ENCODE measurements around the gene WDR20.
A peak's percentile ranks its signal among the peaks of the same experiment; 100 is the strongest.

Gene WDR20

GRCh38 chr14:102197317-102197853 is 57.7 kb downstream of the WDR20 start:
- DNase-seq (ENCODE audit: low read depth), result peak; percentile 55

GRCh38 chr14:102200690-102201352 is 61.1 kb downstream of the WDR20 start:
- no peak for DNase-seq (ENCODE audit: low read depth)

DNA sequence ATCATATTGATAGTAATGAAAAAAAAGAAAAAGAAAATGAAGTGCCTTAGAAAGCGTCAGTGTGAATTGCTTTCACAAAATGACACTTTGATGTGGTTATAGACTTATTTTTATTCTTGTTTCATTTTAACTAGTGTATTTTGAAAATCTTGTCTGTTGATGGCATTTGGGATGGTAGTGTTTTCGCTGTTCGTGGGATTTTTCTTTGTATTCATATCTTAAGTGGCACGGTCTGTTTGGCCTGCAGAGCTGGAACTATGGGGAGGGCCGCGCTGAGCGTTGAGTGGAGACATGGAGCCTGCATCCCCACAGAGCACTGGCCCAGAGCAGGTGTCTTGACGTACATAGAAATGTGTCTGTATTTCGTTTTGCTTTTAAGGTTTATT is 61.6 kb downstream of the WDR20 start:
- no peak for DNase-seq (ENCODE audit: low read depth)

GRCh38 chr14:102201776-102202175 is 62.1 kb downstream of the WDR20 start:
- DNase-seq (ENCODE audit: low read depth), result no peak

DNA sequence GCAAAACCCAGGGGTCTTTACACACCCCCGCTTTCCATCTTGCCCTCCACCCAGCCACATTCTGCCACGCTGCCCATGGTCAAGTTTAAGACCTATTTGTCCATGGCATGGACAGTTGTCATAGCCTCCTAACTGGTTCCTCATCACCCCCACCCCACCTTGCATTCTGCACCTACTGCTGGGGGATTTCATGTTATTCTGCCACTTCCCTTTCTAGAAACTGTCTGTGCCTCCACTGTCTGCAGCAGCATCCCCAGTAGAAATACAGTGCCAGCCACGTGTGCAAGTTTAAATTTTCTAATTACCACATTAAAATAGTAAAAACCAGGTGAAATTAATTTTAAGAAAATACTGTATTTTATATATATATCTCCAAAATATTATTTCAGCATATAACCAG is 63.2 kb downstream of the WDR20 start:
- DNase-seq (ENCODE audit: low read depth), result no peak

DNA sequence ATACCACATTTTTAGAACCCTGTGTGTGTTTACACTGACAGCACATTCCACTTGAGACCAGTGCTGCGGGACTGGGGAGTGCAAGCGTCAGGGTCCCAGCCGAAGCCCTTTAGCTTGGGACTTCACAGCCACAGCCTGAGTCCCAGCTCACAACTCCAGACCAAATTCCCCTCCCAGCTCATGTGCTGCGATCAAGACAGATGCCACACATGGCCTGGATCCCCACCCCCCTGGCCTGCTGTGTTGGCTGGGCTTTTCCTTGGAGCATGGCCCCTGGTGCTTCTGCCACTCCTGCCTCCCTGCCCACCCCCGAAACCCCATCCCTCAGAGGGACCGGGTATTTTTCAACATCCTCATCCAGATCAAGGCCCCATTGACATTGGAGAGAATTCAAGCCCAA is 63.7 kb downstream of the WDR20 start:
- no peak for DNase-seq (ENCODE audit: low read depth)

GRCh38 chr14:102205560-102205959 is 65.9 kb downstream of the WDR20 start:
- no peak for DNase-seq (ENCODE audit: low read depth)

DNA sequence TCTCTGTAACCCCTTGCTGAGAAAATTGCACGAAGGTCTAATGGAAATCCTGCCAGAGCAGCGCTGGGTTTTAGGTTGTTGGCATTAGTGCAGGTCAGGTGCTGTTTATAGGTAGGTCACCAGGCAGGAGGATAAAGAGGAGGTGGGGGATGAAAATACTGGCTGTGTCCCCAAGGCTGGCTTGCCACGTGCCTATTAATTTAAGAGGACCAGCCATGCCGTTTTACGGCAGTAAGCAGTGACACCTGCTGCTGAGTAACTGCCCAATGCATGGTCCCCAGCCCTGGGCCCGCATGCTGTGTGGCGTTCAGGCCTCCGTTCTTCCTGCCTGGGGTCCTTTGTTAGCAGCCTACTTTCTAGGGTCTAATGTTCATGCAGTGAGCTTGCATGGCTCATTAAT is 67.2 kb downstream of the WDR20 start:
- DNase-seq (ENCODE audit: low read depth), result no peak

DNA sequence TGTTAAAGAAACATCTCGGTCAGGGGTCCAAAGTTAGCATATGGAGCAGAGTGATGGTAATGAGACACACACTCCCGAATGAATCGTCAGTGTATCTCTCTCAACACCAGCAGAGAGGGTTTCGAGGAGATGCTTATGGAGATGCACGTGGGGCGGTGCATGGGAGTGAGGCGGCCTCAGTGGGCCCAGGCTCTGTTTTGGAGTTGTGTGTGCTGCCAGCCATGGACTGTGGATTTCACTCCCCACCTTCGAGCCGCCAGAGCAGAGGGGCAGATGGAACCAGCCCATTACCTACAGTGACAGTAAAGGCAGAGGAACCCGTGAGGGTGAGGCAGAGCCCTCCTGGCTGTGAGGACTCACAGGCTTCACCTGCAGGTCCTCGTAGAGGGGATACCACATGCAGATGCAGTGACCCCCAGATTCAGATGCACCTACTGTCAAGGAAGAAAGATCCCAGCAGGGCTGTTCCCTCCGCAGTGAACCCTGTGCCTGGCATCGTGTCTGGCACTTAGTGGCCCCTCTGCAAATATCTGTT is 68.2 kb downstream of the WDR20 start:
- no peak for DNase-seq (ENCODE audit: low read depth)

DNA sequence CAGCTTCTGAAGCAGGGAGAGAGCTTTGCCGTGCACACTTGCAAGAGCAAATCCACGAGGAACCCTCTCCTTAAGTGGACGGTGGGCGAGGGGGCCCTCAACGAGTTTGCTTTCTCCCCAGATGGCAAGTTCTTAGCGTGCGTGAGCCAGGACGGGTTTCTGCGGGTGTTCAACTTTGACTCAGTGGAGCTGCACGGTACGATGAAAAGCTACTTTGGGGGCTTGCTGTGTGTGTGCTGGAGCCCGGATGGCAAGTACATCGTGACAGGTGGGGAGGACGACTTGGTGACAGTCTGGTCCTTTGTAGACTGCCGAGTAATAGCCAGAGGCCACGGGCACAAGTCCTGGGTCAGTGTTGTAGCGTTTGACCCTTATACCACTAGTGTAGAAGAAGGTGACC is 69.0 kb downstream of the WDR20 start:
- DNase-seq (ENCODE audit: low read depth), result no peak

DNA sequence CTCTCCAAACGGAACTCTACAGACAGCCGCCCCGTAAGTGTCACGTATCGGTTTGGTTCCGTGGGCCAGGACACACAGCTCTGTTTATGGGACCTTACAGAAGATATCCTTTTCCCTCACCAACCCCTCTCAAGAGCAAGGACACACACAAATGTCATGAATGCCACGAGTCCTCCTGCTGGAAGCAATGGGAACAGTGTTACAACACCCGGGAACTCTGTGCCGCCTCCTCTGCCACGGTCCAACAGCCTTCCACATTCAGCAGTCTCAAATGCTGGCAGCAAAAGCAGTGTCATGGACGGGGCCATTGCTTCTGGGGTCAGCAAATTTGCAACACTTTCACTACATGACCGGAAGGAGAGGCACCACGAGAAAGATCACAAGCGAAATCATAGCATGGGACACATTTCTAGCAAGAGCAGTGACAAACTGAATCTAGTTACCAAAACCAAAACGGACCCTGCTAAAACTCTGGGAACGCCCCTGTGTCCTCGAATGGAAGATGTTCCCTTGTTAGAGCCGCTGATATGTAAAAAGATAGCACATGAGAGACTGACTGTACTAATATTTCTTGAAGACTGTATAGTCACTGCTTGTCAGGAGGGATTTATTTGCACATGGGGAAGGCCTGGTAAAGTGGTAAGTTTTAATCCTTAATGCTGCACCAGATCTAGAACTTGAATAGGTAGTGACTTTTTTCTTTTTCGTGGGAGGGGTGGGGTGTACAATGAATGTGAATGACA is 69.7 kb downstream of the WDR20 start:
- peak; percentile 55 for DNase-seq (ENCODE audit: low read depth)

DNA sequence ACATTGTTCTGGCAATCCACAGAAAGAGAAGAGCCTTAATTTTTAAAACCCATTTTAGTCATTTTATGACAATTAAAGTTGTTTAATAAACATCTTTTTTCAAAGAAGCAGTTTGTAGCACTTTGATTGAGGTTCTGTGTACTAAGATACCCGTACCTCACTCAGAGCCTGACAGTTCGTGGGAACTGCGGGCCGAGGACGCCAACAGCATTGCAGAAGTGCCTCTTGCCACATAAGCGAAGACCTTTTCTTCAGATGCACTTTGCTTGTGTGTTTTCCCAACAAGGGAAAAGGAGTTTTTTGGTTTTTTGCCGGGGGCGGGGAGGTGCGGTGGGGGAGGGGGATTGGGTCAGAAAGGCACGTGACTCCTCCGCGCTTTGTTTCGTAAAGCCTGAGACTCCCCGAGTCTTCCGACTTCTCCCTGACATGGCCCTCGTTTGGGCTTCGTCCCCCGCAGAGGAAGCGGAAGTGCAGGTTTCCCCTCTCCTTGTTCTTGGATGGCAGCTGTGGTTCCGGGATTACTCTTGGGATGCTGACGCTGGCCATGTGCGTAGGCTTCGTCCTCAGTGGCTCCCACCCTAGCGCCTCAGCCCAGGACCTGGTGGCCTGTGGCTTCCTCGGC is 70.8 kb downstream of the WDR20 start:
- DNase-seq (ENCODE audit: low read depth), result no peak

DNA sequence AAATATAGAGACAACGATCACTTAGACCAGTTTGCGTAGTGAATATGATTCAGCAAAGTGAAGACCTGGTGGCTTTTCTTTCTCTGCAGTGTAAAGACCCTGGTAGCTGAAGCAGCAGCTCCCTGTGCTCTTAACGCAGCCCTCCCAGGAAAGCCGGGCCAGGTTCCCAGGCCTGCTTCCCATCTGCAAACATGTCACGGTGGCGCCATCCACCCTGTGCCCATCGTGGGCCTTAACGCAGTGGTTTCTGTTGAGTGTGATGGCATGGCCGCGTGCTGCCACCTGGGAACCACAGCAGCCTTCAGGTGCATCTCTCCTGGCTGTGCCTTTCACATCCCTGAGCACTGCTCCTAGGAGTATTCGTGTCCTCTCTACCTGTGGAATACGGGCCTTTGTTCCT is 71.5 kb downstream of the WDR20 start:
- no peak for DNase-seq (ENCODE audit: low read depth)

DNA sequence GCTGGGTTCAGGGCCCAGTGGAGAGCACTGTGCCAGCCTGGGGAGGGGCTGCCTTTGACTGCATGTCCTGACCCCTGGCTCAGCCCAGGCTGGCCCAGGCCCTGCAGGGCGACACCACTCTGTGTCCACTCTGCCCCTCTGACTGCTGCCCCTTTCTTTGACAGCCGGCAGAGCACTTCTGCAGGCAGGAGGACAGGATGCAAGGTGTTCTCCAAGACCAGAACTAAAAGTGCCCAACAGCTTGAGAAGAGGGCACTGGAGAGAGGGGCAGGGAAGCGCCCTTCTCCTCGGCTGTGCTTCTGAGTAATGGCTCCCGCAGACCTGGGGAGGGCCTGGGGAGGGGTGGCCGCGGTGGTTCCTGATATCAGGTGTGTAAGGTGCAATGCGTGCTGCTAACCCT is 72.7 kb downstream of the WDR20 start:
- DNase-seq (ENCODE audit: low read depth), result no peak

GRCh38 chr14:102212845-102213244 is 73.1 kb downstream of the WDR20 start:
- no peak for DNase-seq (ENCODE audit: low read depth)

- no peak for DNase-seq (ENCODE audit: low read depth)
These were observed 73.8 kb downstream of the WDR20 start for GRCh38 chr14:102213470-102213869.

DNA sequence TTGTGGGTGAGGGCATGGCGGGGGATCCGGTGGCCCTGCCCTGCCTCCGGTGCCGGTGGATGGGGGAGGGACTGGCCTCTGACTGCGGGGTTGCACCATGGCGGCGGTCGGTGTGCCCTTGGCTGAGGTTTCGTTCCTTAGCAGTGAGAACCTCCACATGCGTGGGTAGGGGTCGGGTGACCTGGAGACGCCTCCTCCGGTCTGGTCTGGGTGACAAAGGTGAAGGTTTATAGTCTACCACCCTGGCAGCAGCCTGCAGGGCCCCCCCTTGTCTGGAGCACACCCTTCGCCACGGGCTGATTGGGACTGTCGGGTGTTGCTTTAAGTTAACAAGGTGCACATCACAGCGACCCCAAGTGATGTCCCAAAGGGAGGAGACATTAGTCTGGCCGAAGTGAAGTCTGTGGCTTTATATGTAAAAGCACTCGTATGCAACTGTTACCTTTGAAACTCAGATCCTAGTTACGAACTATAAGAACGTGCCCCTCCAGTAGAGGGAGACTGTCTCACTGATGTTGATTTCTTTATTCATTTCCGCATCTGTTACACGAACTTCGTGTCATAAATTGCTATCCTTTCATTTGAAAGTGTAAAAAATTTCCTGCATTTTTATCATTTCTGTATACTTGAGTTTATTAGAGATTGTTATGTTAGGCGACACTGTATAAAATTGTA is 74.4 kb downstream of the WDR20 start:
- no peak for DNase-seq (ENCODE audit: low read depth)

DNA sequence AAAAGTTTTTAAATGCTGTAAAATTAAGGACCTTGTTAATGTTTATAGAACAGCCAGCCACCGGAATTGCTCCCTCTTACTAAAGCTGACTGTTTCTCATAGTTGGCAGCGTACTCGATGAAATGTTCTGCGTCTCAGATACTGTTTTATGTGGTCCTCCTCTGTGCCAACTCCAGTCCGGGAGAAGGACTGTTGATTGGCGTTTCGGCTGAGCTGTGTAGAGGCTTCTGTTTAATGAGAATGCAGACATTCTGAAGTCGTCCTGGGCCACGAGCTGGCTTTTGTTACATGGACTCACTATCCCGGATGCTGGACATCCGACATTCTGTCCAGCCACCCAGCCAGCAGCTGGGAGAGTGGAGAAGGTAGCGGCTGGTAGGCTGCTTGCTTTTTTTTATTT is 75.4 kb downstream of the WDR20 start:
- peak; percentile 81 for DNase-seq (ENCODE audit: low read depth)

DNA sequence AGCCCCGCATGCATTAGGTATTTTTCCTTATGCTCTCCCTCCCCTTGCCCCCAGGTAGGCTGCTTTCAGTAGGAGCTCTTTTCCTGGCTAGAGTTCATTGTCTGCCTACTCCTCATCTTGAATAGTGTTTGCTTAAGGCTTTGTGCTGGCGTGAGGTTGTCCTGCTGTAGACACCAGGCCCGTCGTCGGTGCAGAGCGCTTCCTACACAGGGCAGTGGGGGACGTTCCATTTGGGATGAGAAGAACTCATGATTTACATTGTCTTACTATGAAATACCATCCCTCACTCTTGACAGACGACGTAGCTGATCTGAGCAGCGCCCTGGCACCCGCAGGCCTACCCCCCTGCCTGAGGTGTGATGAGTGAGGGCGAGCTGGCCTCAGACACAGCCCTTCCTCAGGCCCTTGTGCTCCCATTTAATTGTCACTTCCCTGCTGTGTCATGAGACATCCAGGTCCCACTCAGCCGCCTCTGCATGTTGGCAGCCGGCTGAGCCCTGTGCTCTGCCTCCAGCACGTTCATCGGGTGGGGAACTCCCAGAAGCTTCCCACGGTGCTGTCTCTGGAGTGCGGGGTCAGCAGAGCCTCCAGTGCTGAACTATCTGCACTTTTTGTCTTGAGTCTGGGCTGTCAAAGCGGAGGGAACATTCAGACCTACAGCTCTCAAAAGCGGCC is 76.0 kb downstream of the WDR20 start:
- DNase-seq (ENCODE audit: low read depth), result peak; percentile 15

DNA sequence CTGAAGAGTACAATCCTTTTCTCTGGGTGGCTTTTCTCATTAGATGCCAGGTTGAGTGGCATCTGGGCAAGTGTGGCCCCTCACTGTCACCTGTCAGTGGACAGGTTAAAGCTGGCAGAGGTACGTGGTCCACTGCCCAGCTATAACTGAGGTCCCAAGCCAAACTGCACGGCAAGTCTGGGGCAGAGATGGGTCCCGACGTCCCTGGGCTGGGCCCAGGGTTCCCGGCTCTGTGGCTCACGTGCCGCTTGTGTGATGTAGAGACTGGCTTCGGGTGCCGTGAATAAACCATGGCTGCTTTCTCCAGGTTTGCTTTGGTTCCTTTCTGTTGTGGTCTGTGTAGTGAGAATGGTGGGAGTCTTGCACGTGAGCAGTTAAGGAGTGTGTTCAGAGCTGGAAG is 77.7 kb downstream of the WDR20 start:
- DNase-seq (ENCODE audit: low read depth), result no peak

- no peak for DNase-seq (ENCODE audit: low read depth)
These were observed 78.3 kb downstream of the WDR20 start for GRCh38 chr14:102217987-102218421.

DNA sequence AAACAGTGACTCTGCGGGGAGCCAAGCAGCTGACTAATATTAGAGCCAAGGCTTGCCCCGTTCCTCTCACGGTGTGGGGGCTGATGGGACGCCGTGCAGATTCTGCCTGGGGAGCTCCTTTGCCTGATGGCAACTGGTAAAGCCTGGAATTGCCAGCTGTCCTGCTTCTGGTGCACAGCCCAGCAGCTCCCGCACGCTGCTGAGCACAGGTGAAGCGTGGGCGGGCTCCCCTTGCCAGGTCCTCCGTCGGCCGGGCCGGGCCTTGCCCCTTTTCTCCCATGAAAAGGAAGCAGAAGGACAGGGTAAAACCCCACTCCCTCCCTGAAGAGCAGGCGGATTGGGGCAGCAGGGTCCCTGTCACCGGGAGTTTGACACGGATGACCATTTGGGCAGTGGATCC is 79.0 kb downstream of the WDR20 start:
- DNase-seq (ENCODE audit: low read depth), result no peak
